Upper lobe of left lung (tissue), 4 donors: Measurements from ENCODE around the gene SPOCK3.

ENCODE experiments used
- CTCF ChIP-seq, 6 experiments: fragments of 450-650 bp in 4 of 6; fragments of 200-600 bp in 2 of 6; sonication (generic) in 2 of 6; IDR thresholded peaks; one replicate each; pipeline ENCODE4 v1.5.1; 2016 to 2019; ENCODE audit warnings: antibody characterized with exemption in 6 of 6
- EP300 ChIP-seq, 4 donors: sonication (generic); formaldehyde crosslinking; IDR thresholded peaks; one replicate each; pipeline ENCODE4 v1.5.1; 2017; ENCODE audit warnings: antibody characterized with exemption in 4 of 4, control low read depth in 2 of 4
- POLR2A ChIP-seq, 4 donors: fragments of 450-650 bp; IDR thresholded peaks; one replicate each; pipeline ENCODE4 v1.5.1; 2016 to 2017; ENCODE audit warnings: antibody characterized with exemption in 4 of 4, mild to moderate bottlenecking in 2 of 4
- POLR2AphosphoS5 ChIP-seq, 2 donors: sonication (generic); formaldehyde crosslinking; IDR thresholded peaks; one replicate each; pipeline ENCODE4 v1.5.1; 2017; ENCODE audit warnings: antibody characterized with exemption in 2 of 2

GRCh38 chr4:166972071-166972470 is 262.2 kb downstream of the SPOCK3 start:
- TF ChIP-seq POLR2A (IDR thresholded peaks at IDR 0.05) (no peak), EP300 (IDR thresholded peaks at IDR 0.05) (no peak), CTCF (IDR thresholded peaks at IDR 0.05) (no peak), POLR2AphosphoS5 (IDR thresholded peaks at IDR 0.05) (no peak)
